ENCODE results near the gene ABCF3. TPM values are rescaled to one million over a fixed set of nuclear protein-coding genes. Genes with fewer than 3 reads are reported as not detected.

Gene ABCF3
- total RNA-seq, 1 experiment from 2014 or later, result 63.6 TPM

DNA sequence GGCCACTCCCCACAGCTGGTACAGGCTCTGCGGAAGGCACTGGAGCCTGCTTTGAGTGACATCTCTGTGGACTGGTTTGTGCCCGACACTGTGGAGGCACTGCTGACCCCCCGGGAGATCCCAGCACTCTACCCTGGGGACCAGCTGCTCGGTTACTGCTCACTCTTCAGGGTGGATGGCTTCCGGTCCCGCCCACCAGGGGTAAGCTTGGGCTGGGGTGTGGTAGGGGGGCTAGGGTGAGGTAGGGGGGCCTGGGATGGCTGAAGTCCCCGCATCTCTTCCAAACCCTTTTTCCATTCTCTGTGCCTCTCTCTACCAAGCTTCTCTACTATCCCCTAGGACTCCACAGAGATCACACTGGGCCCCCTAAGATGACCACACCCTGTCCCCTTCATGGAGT, 51.2 kb downstream of the ABCF3 start (continued):
- TF ChIP-seq RORB (CRISPR knock-in tag; IDR thresholded peaks at IDR 0.05) (no peak), NR2C2 (CRISPR knock-in tag; IDR thresholded peaks at IDR 0.05) (no peak)
- TF ChIP-seq, protein P1, sequence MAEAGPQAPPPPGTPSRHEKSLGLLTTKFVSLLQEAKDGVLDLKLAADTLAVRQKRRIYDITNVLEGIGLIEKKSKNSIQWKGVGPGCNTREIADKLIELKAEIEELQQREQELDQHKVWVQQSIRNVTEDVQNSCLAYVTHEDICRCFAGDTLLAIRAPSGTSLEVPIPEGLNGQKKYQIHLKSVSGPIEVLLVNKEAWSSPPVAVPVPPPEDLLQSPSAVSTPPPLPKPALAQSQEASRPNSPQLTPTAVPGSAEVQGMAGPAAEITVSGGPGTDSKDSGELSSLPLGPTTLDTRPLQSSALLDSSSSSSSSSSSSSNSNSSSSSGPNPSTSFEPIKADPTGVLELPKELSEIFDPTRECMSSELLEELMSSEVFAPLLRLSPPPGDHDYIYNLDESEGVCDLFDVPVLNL (CRISPR knock-in tag; IDR thresholded peaks at IDR 0.05; ENCODE audit: borderline replicate concordance, low read depth), result no peak
- TF ChIP-seq, protein P2, sequence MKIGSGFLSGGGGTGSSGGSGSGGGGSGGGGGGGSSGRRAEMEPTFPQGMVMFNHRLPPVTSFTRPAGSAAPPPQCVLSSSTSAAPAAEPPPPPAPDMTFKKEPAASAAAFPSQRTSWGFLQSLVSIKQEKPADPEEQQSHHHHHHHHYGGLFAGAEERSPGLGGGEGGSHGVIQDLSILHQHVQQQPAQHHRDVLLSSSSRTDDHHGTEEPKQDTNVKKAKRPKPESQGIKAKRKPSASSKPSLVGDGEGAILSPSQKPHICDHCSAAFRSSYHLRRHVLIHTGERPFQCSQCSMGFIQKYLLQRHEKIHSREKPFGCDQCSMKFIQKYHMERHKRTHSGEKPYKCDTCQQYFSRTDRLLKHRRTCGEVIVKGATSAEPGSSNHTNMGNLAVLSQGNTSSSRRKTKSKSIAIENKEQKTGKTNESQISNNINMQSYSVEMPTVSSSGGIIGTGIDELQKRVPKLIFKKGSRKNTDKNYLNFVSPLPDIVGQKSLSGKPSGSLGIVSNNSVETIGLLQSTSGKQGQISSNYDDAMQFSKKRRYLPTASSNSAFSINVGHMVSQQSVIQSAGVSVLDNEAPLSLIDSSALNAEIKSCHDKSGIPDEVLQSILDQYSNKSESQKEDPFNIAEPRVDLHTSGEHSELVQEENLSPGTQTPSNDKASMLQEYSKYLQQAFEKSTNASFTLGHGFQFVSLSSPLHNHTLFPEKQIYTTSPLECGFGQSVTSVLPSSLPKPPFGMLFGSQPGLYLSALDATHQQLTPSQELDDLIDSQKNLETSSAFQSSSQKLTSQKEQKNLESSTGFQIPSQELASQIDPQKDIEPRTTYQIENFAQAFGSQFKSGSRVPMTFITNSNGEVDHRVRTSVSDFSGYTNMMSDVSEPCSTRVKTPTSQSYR (CRISPR knock-in tag; IDR thresholded peaks at IDR 0.05), result no peak
- TF ChIP-seq, protein P3, sequence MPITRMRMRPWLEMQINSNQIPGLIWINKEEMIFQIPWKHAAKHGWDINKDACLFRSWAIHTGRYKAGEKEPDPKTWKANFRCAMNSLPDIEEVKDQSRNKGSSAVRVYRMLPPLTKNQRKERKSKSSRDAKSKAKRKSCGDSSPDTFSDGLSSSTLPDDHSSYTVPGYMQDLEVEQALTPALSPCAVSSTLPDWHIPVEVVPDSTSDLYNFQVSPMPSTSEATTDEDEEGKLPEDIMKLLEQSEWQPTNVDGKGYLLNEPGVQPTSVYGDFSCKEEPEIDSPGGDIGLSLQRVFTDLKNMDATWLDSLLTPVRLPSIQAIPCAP (CRISPR knock-in tag; IDR thresholded peaks at IDR 0.05), result no peak
- TF ChIP-seq, protein P4, sequence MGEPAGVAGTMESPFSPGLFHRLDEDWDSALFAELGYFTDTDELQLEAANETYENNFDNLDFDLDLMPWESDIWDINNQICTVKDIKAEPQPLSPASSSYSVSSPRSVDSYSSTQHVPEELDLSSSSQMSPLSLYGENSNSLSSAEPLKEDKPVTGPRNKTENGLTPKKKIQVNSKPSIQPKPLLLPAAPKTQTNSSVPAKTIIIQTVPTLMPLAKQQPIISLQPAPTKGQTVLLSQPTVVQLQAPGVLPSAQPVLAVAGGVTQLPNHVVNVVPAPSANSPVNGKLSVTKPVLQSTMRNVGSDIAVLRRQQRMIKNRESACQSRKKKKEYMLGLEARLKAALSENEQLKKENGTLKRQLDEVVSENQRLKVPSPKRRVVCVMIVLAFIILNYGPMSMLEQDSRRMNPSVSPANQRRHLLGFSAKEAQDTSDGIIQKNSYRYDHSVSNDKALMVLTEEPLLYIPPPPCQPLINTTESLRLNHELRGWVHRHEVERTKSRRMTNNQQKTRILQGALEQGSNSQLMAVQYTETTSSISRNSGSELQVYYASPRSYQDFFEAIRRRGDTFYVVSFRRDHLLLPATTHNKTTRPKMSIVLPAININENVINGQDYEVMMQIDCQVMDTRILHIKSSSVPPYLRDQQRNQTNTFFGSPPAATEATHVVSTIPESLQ (CRISPR knock-in tag; IDR thresholded peaks at IDR 0.05), result no peak
- TF ChIP-seq, protein P5, sequence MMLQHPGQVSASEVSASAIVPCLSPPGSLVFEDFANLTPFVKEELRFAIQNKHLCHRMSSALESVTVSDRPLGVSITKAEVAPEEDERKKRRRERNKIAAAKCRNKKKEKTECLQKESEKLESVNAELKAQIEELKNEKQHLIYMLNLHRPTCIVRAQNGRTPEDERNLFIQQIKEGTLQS (CRISPR knock-in tag; conservative IDR thresholded peaks at IDR 0.05), result no peak

DNA sequence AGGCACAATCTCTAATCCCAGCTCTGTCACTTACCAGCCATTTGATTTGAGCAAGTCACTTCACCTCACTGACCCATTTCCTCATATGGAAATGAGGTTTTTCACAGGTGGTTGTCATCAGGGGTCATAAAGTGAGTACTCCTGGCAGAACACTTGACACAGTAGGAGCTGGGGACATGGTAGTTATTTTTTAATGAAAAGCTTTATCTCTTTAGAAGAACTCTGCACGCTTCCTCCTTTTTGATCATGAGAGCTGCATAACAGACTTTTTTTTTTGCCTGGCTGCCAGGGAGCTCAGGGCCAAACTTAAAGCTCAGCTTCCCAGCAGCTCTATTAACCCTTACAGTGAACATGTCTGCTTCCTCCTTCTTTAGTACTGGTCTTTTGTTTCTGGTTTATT, 51.8 kb downstream of the ABCF3 start:
- DNase-seq (ENCODE audit: low spot score) (no peak), ATAC-seq (no peak)
- Mint-ChIP-seq H3K4me3 (no peak overlapping the region), H3K36me3 (peaks cover 6% of the 10 kb centered on the region), H3K27ac (no peak overlapping the region), H3K9me3 (no peaks in the 10 kb centered on the region), H3K27me3 (ENCODE audit: low read depth) (peaks cover 16% of the 10 kb centered on the region), H3K4me1 (peaks cover 3% of the 10 kb centered on the region; the same call in 1 of the 2 replicates)
- ChIA-PET POLR2A (no interaction called here), CTCF (interaction anchor here (0.8 to 7.5 kb wide), 3 partner anchors 9 to 12 kb away, joined by 3 to 88 read pairs (median 7); partner anchors contain the start of genes EEF1AKMT4 and VWA5B2)
- TF ChIP-seq MXD4 (CRISPR knock-in tag; IDR thresholded peaks at IDR 0.05; ENCODE audit: borderline replicate concordance) (no peak), SMAD4 (CRISPR knock-in tag; IDR thresholded peaks at IDR 0.05) (no peak)

DNA sequence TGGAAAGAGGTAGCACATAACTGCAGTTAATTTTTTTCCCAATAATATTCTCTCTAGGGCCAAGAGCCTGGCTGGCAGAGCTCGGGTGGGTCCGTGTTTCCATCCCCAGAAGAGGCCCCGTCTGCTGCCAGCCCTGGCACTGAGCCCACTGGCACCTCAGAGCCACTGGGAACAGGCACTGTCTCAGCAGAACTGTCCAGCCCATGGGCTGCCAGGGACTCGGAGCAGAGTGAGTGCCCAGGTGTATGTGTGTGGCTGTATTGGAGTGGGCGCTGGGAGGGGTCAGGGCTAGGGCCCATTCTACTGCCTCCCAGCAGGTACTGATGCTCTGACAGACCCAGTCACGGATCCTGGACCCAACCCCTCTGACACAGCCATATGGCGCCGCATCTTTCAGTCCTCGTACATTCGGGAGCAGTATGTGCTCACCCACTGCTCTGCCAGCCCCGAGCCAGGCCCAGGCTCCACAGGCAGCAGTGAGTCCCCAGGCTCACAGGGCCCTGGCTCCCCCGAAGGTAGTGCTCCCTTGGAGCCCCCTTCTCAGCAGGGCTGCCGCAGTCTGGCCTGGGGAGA, 52.3 kb downstream of the ABCF3 start:
- no peak for DNase-seq (ENCODE audit: low spot score)
- H3K4me3 Mint-ChIP-seq, result no peak overlapping the region
- ChIA-PET POLR2A (interaction anchor here (1.0 kb wide), 1 partner anchor 8 kb away, joined by 3 read pairs; no protein-coding TSS in a partner anchor), CTCF (interaction anchor here (0.8 to 7.5 kb wide), 2 partner anchors 10 to 11 kb away, joined by 3 to 88 read pairs; partner anchors contain the start of genes EEF1AKMT4 and VWA5B2)
- H3K27ac Mint-ChIP-seq, result no peak overlapping the region
- peaks cover 3% of the 10 kb centered on the region; the same call in 1 of the 2 replicates for H3K4me1 Mint-ChIP-seq
- H3K27me3 Mint-ChIP-seq (ENCODE audit: low read depth), result peaks cover 12% of the 10 kb centered on the region
- H3K9me3 Mint-ChIP-seq, result no peaks in the 10 kb centered on the region
- H3K36me3 Mint-ChIP-seq, result peaks cover 9% of the 10 kb centered on the region
- no peak for ATAC-seq
- TF ChIP-seq HMGA2 (CRISPR knock-in tag; IDR thresholded peaks at IDR 0.05), result no peak
- TF ChIP-seq, protein P6, sequence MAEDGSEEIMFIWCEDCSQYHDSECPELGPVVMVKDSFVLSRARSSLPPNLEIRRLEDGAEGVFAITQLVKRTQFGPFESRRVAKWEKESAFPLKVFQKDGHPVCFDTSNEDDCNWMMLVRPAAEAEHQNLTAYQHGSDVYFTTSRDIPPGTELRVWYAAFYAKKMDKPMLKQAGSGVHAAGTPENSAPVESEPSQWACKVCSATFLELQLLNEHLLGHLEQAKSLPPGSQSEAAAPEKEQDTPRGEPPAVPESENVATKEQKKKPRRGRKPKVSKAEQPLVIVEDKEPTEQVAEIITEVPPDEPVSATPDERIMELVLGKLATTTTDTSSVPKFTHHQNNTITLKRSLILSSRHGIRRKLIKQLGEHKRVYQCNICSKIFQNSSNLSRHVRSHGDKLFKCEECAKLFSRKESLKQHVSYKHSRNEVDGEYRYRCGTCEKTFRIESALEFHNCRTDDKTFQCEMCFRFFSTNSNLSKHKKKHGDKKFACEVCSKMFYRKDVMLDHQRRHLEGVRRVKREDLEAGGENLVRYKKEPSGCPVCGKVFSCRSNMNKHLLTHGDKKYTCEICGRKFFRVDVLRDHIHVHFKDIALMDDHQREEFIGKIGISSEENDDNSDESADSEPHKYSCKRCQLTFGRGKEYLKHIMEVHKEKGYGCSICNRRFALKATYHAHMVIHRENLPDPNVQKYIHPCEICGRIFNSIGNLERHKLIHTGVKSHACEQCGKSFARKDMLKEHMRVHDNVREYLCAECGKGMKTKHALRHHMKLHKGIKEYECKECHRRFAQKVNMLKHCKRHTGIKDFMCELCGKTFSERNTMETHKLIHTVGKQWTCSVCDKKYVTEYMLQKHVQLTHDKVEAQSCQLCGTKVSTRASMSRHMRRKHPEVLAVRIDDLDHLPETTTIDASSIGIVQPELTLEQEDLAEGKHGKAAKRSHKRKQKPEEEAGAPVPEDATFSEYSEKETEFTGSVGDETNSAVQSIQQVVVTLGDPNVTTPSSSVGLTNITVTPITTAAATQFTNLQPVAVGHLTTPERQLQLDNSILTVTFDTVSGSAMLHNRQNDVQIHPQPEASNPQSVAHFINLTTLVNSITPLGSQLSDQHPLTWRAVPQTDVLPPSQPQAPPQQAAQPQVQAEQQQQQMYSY (CRISPR knock-in tag; IDR thresholded peaks at IDR 0.05), result no peak
- no peak for TF ChIP-seq ZNF396 (CRISPR knock-in tag; IDR thresholded peaks at IDR 0.05; ENCODE audit: borderline replicate concordance)
- TF ChIP-seq, protein P7, sequence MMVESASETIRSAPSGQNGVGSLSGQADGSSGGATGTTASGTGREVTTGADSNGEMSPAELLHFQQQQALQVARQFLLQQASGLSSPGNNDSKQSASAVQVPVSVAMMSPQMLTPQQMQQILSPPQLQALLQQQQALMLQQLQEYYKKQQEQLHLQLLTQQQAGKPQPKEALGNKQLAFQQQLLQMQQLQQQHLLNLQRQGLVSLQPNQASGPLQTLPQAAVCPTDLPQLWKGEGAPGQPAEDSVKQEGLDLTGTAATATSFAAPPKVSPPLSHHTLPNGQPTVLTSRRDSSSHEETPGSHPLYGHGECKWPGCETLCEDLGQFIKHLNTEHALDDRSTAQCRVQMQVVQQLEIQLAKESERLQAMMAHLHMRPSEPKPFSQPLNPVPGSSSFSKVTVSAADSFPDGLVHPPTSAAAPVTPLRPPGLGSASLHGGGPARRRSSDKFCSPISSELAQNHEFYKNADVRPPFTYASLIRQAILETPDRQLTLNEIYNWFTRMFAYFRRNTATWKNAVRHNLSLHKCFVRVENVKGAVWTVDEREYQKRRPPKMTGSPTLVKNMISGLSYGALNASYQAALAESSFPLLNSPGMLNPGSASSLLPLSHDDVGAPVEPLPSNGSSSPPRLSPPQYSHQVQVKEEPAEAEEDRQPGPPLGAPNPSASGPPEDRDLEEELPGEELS (CRISPR knock-in tag; IDR thresholded peaks at IDR 0.05), result no peak
- TF ChIP-seq CBFB (CRISPR knock-in tag; IDR thresholded peaks at IDR 0.05; ENCODE audit: low read depth), result no peak
- TF ChIP-seq TCF7 (CRISPR knock-in tag; IDR thresholded peaks at IDR 0.05; ENCODE audit: low read depth), result no peak
- TF ChIP-seq, protein P1 (CRISPR knock-in tag; IDR thresholded peaks at IDR 0.05; ENCODE audit: borderline replicate concordance, low read depth), result no peak
- TF ChIP-seq, protein P8, sequence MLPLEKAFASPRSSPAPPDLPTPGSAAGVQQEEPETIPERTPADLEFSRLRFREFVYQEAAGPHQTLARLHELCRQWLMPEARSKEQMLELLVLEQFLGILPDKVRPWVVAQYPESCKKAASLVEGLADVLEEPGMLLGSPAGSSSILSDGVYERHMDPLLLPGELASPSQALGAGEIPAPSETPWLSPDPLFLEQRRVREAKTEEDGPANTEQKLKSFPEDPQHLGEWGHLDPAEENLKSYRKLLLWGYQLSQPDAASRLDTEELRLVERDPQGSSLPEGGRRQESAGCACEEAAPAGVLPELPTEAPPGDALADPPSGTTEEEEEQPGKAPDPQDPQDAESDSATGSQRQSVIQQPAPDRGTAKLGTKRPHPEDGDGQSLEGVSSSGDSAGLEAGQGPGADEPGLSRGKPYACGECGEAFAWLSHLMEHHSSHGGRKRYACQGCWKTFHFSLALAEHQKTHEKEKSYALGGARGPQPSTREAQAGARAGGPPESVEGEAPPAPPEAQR (CRISPR knock-in tag; IDR thresholded peaks at IDR 0.05), result no peak

Data from WTC11 (cell line).